ENCODE measurements around the gene FUZ.

FUZ gene

GRCh38 chr19:49843265-49843664 is 30.2 kb upstream of the FUZ start:
- TF ChIP-seq CTCF (IDR thresholded peaks at IDR 0.05; ENCODE audit: extremely low read depth, missing control alignments): no peak
- no peak for DNase-seq (ENCODE audit: low spot score)

- TF ChIP-seq CTCF (IDR thresholded peaks at IDR 0.05; ENCODE audit: extremely low read depth, missing control alignments): no peak
- DNase-seq (ENCODE audit: low spot score): no peak
Observed at GRCh38 chr19:49840736-49841249, 27.7 kb upstream of the FUZ start.

GRCh38 chr19:49840321-49840720 is 27.2 kb upstream of the FUZ start:
- no peak for DNase-seq (ENCODE audit: low spot score)
- TF ChIP-seq CTCF (IDR thresholded peaks at IDR 0.05; ENCODE audit: extremely low read depth, missing control alignments): no peak

GRCh38 chr19:49839713-49840112 is 26.6 kb upstream of the FUZ start:
- DNase-seq (ENCODE audit: low spot score): no peak
- no peak for TF ChIP-seq CTCF (IDR thresholded peaks at IDR 0.05; ENCODE audit: extremely low read depth, missing control alignments)

- TF ChIP-seq CTCF (IDR thresholded peaks at IDR 0.05; ENCODE audit: extremely low read depth, missing control alignments): no peak
Observed at GRCh38 chr19:49838885-49839588, 25.9 kb upstream of the FUZ start.

GRCh38 chr19:49837425-49837824 is 24.3 kb upstream of the FUZ start:
- DNase-seq (ENCODE audit: low spot score): no peak
- TF ChIP-seq CTCF (IDR thresholded peaks at IDR 0.05; ENCODE audit: extremely low read depth, missing control alignments): no peak

More at GRCh38 chr19:49838885-49839588, 25.9 kb upstream of the FUZ start:
- no peak for DNase-seq (ENCODE audit: low spot score)

GRCh38 chr19:49837009-49837310 is 23.9 kb upstream of the FUZ start:
- no peak for TF ChIP-seq CTCF (IDR thresholded peaks at IDR 0.05; ENCODE audit: extremely low read depth, missing control alignments)

More at GRCh38 chr19:49837009-49837310, 23.9 kb upstream of the FUZ start:
- DNase-seq (ENCODE audit: low spot score): no peak

Measured in GM20000 (cell line).